HepG2 (cell line): ENCODE data around the gene OVOL2. TPM values are rescaled to one million over a fixed set of nuclear protein-coding genes. Genes with fewer than 3 reads are reported as not detected.

ENCODE experiments used
- CCAR2 ChIP-seq: fragments of 200-400 bp; formaldehyde crosslinking; optimal IDR thresholded peaks from 2 replicates; pipeline ENCODE3; 2018; ENCODE audit warnings: low read depth, mild to moderate bottlenecking, low read length, moderate library complexity
- DMAP1 ChIP-seq: IDR thresholded peaks from 2 replicates; pipeline ENCODE4 v1.6.1; 2016
- ESRRA ChIP-seq: sonication (generic); formaldehyde crosslinking; IDR thresholded peaks from 2 replicates; pipeline ENCODE4 v1.5.1; 2020; ENCODE audit warnings: mild to moderate bottlenecking, low read depth, missing genetic modification reagents
- FOXA1 ChIP-seq, 2 experiments: fragments of 450-650 bp in 1 of 2; sonication (generic) in 1 of 2; formaldehyde crosslinking in 1 of 2; IDR thresholded peaks; 2 replicates each; pipeline versions ENCODE4 v1.4.0 to v1.6.1; 2016 to 2020; ENCODE audit warnings: missing genetic modification reagents in 1 of 2
- GLI4 ChIP-seq: sonication (generic); formaldehyde crosslinking; IDR thresholded peaks from 2 replicates; pipeline ENCODE4 v1.5.1; 2020; ENCODE audit warnings: missing genetic modification reagents, mild to moderate bottlenecking, moderate library complexity, borderline replicate concordance
- GLMP ChIP-seq: sonication (generic); formaldehyde crosslinking; IDR thresholded peaks from 2 replicates; pipeline ENCODE4 v1.9.0; 2021; ENCODE audit warnings: missing genetic modification reagents, mild to moderate bottlenecking, borderline replicate concordance
- HCFC1 ChIP-seq: fragments of 150-350 bp; IDR thresholded peaks from 2 replicates; pipeline ENCODE4 v1.6.1; 2014; ENCODE audit warnings: low read depth, low read length
- MEIS1 ChIP-seq: sonication (generic); formaldehyde crosslinking; IDR thresholded peaks from 2 replicates; pipeline ENCODE4 v1.9.0; 2021; ENCODE audit warnings: mild to moderate bottlenecking, missing genetic modification reagents, moderate library complexity, borderline replicate concordance
- MTF2 ChIP-seq: sonication (generic); formaldehyde crosslinking; IDR thresholded peaks from 2 replicates; pipeline ENCODE4 v1.5.0; 2020; ENCODE audit warnings: missing genetic modification reagents, borderline replicate concordance
- MYNN ChIP-seq: sonication (generic); formaldehyde crosslinking; IDR thresholded peaks from 2 replicates; pipeline ENCODE4 v1.4.0; 2020; ENCODE audit warnings: mild to moderate bottlenecking, low read depth, missing genetic modification reagents
- PAF1 ChIP-seq: IDR thresholded peaks from 2 replicates; pipeline ENCODE4 v1.6.1; 2016; ENCODE audit warnings: missing genetic modification reagents, missing compliant biosample characterization
- RELA ChIP-seq: sonication (generic); formaldehyde crosslinking; IDR thresholded peaks from 2 replicates; pipeline ENCODE4 v1.4.0; 2020; ENCODE audit warnings: missing genetic modification reagents
- SALL2 ChIP-seq: sonication (generic); formaldehyde crosslinking; IDR thresholded peaks from 2 replicates; pipeline ENCODE4 v1.8.1; 2023; ENCODE audit warnings: mild to moderate bottlenecking, missing genetic modification reagents, inconsistent platforms
- SMAD3 ChIP-seq: sonication (generic); formaldehyde crosslinking; IDR thresholded peaks from 2 replicates; pipeline ENCODE4 v1.4.0; 2020; ENCODE audit warnings: missing genetic modification reagents
- ZIK1 ChIP-seq: sonication (generic); formaldehyde crosslinking; IDR thresholded peaks from 2 replicates; pipeline ENCODE4 v1.5.0; 2020; ENCODE audit warnings: mild to moderate bottlenecking, low read depth, missing genetic modification reagents, borderline replicate concordance
- ZNF331 ChIP-seq: sonication (generic); formaldehyde crosslinking; IDR thresholded peaks from 2 replicates; pipeline ENCODE4 v1.4.0; 2020; ENCODE audit warnings: missing genetic modification reagents
- polyA plus RNA-seq, 8 experiments: library from polyadenylated mRNA; depleted of rRNA in 3 of 8; stranded (reverse) in 7 of 8; unstranded in 1 of 8; fragments of >200 nt; fragmentation: Illumina TruSeq in 4 of 8; extraction: Trizol in 4 of 8; gene quantifications; 2 replicates each; pipeline versions ENCODE4 v1.2.1 to v1.2.3, GENCODE V29; 2011 to 2016; ENCODE audit warnings: low read depth in 4 of 8, missing spikeins in 1 of 8, mixed read lengths in 1 of 8; ENCODE audit not compliant: insufficient read depth in 1 of 8
- total RNA-seq, 5 experiments: library from RNA; depleted of rRNA; stranded (reverse); fragments of >200 nt; fragmentation: Illumina TruSeq; extraction: Trizol; gene quantifications; 2 replicates each; pipeline ENCODE4 v1.2.3, GENCODE V29; 2016; ENCODE audit warnings: low read depth in 1 of 5
- TF ChIP-seq, protein P1 (sequence below): sonication (generic); formaldehyde crosslinking; IDR thresholded peaks from 2 replicates; pipeline ENCODE4 v1.4.0; 2020; ENCODE audit warnings: missing genetic modification reagents
- TF ChIP-seq, protein P2 (sequence below): IDR thresholded peaks from 2 replicates; pipeline ENCODE4 v1.6.1; 2016; ENCODE audit warnings: low read depth
- TF ChIP-seq, protein P3 (sequence below): sonication (generic); formaldehyde crosslinking; IDR thresholded peaks from 2 replicates; pipeline ENCODE4 v1.4.0; 2020; ENCODE audit warnings: missing genetic modification reagents
- TF ChIP-seq, protein P4 (sequence below): sonication (generic); formaldehyde crosslinking; IDR thresholded peaks from 2 replicates; pipeline ENCODE4 v1.5.0; 2020; ENCODE audit warnings: missing genetic modification reagents

The OVOL2 gene
- total and polyA plus RNA-seq, 2 of the 13 experiments (the other 11 are each of a cell fraction or from before 2014, with no cell fraction given): 0.20 to 0.31 TPM

- TF ChIP-seq, protein P1, sequence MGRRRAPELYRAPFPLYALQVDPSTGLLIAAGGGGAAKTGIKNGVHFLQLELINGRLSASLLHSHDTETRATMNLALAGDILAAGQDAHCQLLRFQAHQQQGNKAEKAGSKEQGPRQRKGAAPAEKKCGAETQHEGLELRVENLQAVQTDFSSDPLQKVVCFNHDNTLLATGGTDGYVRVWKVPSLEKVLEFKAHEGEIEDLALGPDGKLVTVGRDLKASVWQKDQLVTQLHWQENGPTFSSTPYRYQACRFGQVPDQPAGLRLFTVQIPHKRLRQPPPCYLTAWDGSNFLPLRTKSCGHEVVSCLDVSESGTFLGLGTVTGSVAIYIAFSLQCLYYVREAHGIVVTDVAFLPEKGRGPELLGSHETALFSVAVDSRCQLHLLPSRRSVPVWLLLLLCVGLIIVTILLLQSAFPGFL (CRISPR knock-in tag): no peak
- TF ChIP-seq SALL2 (CRISPR knock-in tag) (no peak), SMAD3 (CRISPR knock-in tag) (0 out of 2 replicates have a peak, but pooled peaks have one; percentile 82), GLMP (CRISPR knock-in tag) (no peak), MYNN (CRISPR knock-in tag) (no peak), CCAR2 (no peak), MEIS1 (no peak), DMAP1 (CRISPR knock-in tag) (no peak), GLI4 (CRISPR knock-in tag) (no peak), HCFC1 (no peak), ZNF331 (CRISPR knock-in tag) (peak; percentile 48; the same call in 1 of the 2 replicates), ESRRA (CRISPR knock-in tag) (no peak), ZIK1 (no peak), RELA (CRISPR knock-in tag) (0 out of 2 replicates have a peak, but pooled peaks have one; percentile 59), MTF2 (CRISPR knock-in tag) (no peak), FOXA1 (IDR thresholded peaks at IDR 0.05) (no peak), FOXA1 (CRISPR knock-in tag; IDR thresholded peaks at IDR 0.05) (no peak), PAF1 (no peak)
- TF ChIP-seq, protein P2, sequence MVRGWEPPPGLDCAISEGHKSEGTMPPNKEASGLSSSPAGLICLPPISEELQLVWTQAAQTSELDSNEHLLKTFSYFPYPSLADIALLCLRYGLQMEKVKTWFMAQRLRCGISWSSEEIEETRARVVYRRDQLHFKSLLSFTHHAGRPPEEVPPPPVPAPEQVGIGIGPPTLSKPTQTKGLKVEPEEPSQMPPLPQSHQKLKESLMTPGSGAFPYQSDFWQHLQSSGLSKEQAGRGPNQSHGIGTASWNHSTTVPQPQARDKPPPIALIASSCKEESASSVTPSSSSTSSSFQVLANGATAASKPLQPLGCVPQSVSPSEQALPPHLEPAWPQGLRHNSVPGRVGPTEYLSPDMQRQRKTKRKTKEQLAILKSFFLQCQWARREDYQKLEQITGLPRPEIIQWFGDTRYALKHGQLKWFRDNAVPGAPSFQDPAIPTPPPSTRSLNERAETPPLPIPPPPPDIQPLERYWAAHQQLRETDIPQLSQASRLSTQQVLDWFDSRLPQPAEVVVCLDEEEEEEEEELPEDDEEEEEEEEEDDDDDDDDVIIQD (CRISPR knock-in tag): 0 out of 2 replicates have a peak, but pooled peaks have one; percentile 67
- TF ChIP-seq, protein P3, sequence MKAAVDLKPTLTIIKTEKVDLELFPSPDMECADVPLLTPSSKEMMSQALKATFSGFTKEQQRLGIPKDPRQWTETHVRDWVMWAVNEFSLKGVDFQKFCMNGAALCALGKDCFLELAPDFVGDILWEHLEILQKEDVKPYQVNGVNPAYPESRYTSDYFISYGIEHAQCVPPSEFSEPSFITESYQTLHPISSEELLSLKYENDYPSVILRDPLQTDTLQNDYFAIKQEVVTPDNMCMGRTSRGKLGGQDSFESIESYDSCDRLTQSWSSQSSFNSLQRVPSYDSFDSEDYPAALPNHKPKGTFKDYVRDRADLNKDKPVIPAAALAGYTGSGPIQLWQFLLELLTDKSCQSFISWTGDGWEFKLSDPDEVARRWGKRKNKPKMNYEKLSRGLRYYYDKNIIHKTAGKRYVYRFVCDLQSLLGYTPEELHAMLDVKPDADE (CRISPR knock-in tag): no peak
- TF ChIP-seq, protein P4, sequence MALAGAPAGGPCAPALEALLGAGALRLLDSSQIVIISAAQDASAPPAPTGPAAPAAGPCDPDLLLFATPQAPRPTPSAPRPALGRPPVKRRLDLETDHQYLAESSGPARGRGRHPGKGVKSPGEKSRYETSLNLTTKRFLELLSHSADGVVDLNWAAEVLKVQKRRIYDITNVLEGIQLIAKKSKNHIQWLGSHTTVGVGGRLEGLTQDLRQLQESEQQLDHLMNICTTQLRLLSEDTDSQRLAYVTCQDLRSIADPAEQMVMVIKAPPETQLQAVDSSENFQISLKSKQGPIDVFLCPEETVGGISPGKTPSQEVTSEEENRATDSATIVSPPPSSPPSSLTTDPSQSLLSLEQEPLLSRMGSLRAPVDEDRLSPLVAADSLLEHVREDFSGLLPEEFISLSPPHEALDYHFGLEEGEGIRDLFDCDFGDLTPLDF (CRISPR knock-in tag): no peak
Observed at GRCh38 chr20:17995967-17996819, 61.5 kb downstream of the OVOL2 start (continued).
